Nephron (organoid): ENCODE results near the gene ZNF492.
"Not testable (repeated sequence)": the region's sequence is repeated elsewhere in the genome, so short reads cannot be mapped to it uniquely, and the experiment has no call there.

ENCODE experiments used
- H3K27ac Mint-ChIP-seq, 3 experiments: 2 replicates each; pipeline ENCODE4 v1.8.0; 2020; ENCODE audit warnings: mixed read lengths in 3 of 3, mild to moderate bottlenecking in 2 of 3, moderate library complexity in 1 of 3
- H3K27me3 Mint-ChIP-seq: 2 replicates; pipeline ENCODE4 v1.8.0; 2021; ENCODE audit warnings: low read depth, mild to moderate bottlenecking, moderate library complexity, mixed read lengths
- H3K36me3 Mint-ChIP-seq: 2 replicates; pipeline ENCODE4 v1.8.0; 2020; ENCODE audit warnings: low read depth, mixed read lengths
- H3K4me1 Mint-ChIP-seq: 2 replicates; pipeline ENCODE4 v1.8.0; 2020; ENCODE audit warnings: mixed read lengths
- H3K4me3 Mint-ChIP-seq, 3 experiments: 2 replicates each; pipeline ENCODE4 v1.8.0; 2020; ENCODE audit warnings: mild to moderate bottlenecking in 3 of 3, mixed read lengths in 3 of 3, moderate library complexity in 2 of 3
- H3K9me3 Mint-ChIP-seq: 2 replicates; pipeline ENCODE4 v1.8.0; 2020; ENCODE audit warnings: mixed read lengths
- TF ChIP-seq, protein P1 (sequence below), 3 experiments: fragments of 200-600 bp; sonication (generic); IDR thresholded peaks; one replicate each; pipeline ENCODE4 v1.5.0; 2021; ENCODE audit warnings: antibody characterized with exemption in 3 of 3; ENCODE audit not compliant: unreplicated experiment in 3 of 3

Gene ZNF492

DNA sequence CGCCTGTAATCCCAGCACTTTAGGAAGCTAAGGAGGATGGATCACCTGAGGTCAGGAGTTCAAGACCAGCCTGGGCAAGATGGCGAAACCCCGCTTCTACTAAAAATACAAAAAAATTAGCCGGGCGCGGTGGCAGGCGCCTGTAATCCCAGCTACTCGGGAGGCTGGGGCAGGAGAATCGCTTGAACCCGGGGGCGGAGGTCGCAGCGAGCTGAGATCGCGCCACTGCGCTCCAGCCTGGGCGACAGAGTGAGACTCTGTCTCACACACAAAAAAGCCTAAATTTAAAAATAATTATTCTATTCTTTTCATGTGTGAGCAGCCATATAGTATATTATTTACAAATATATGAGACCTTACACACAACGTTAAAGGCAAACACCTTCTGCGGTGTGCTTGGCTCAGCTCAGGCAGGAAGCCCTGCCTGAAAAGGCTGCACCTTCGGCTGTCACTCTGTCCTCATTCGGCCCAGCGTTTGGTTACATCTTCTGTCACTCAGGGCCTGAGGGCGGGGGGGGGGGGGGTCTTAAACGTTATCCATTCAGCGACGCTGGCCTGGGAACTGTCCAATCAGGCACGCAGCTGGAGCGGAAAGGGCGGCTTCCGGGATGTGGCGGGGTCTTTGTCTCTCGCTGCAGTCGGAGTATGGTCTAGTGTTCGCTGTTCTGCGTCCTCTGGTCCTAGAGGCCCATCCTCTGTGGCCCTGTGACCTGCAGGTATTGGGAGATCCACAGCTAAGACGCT is at the start of gene ZNF492:
Gene ZNF492 (plus strand): TSS at position 619 of the 744 bp plus-strand sequence. CDS start 19,076 bp downstream, outside the sequence.
- not testable (repeated sequence) for H3K36me3 Mint-ChIP-seq, H3K4me1 Mint-ChIP-seq

DNA sequence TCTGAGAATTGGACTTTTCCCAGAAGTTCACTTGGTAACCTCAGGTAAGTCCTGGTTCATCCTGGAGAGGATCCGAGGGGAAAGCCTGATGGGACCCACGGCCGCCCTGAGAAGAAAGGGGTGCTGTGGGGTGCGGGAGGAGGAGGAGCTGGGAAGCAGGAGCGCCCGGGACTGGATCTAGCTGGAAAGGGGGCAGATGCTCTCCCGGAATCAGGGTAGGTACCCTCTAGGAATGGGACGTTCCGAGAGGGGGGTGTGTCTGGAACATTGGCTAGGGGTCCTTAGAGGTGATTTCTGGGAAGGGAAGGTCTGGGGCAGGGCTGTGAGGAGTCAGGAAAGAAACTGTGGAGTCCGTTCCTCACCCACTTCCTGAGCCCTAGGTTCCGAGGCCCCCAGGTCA is 38.7 kb upstream of the ZNF492 start:
- no peak overlapping the region for H3K27ac Mint-ChIP-seq
- TF ChIP-seq, protein P1, sequence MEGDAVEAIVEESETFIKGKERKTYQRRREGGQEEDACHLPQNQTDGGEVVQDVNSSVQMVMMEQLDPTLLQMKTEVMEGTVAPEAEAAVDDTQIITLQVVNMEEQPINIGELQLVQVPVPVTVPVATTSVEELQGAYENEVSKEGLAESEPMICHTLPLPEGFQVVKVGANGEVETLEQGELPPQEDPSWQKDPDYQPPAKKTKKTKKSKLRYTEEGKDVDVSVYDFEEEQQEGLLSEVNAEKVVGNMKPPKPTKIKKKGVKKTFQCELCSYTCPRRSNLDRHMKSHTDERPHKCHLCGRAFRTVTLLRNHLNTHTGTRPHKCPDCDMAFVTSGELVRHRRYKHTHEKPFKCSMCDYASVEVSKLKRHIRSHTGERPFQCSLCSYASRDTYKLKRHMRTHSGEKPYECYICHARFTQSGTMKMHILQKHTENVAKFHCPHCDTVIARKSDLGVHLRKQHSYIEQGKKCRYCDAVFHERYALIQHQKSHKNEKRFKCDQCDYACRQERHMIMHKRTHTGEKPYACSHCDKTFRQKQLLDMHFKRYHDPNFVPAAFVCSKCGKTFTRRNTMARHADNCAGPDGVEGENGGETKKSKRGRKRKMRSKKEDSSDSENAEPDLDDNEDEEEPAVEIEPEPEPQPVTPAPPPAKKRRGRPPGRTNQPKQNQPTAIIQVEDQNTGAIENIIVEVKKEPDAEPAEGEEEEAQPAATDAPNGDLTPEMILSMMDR (IDR thresholded peaks at IDR 0.05; ENCODE audit: unreplicated experiment in 3 of 3): no peak
- no peak overlapping the region for H3K4me3 Mint-ChIP-seq
- H3K36me3 Mint-ChIP-seq: no peaks in the 10 kb centered on the region
- H3K9me3 Mint-ChIP-seq: peaks cover 62% of the 10 kb centered on the region
- no peaks in the 10 kb centered on the region for H3K27me3 Mint-ChIP-seq
- H3K4me1 Mint-ChIP-seq: no peaks in the 10 kb centered on the region

More for the DNA sequence above, at the start of gene ZNF492:
- peaks cover 21% of the 10 kb centered on the region for H3K9me3 Mint-ChIP-seq
- H3K27me3 Mint-ChIP-seq, H3K27ac Mint-ChIP-seq, H3K4me3 Mint-ChIP-seq: not testable (repeated sequence)

DNA sequence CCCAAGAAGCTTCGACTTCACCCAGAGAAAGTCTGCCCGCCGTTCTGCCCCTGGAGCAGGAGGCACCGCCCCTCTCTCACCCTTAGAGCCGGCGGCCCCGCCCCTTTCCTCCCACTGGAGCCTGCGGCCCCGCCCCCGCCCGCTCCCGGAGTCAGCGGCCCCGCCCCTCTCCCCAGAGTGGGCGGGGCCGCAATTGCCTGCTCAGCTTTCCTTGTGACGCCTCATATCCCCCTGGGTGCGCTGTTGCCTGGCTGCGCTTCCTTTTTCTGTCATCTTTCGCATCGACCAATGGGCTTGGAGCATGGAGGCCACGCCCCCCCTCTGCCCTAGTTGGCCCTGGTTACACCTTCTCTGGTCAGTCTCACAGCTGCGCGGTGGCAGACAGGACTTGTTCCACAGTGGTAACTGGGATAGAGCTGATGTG is 38.2 kb upstream of the ZNF492 start:
- no peak overlapping the region for H3K27ac Mint-ChIP-seq
- no peak overlapping the region for H3K4me3 Mint-ChIP-seq
- H3K36me3 Mint-ChIP-seq: no peaks in the 10 kb centered on the region
- TF ChIP-seq, protein P1 (IDR thresholded peaks at IDR 0.05; ENCODE audit: unreplicated experiment in 3 of 3): no peak
- no peaks in the 10 kb centered on the region for H3K27me3 Mint-ChIP-seq
- H3K4me1 Mint-ChIP-seq: no peaks in the 10 kb centered on the region
- H3K9me3 Mint-ChIP-seq: peaks cover 58% of the 10 kb centered on the region

DNA sequence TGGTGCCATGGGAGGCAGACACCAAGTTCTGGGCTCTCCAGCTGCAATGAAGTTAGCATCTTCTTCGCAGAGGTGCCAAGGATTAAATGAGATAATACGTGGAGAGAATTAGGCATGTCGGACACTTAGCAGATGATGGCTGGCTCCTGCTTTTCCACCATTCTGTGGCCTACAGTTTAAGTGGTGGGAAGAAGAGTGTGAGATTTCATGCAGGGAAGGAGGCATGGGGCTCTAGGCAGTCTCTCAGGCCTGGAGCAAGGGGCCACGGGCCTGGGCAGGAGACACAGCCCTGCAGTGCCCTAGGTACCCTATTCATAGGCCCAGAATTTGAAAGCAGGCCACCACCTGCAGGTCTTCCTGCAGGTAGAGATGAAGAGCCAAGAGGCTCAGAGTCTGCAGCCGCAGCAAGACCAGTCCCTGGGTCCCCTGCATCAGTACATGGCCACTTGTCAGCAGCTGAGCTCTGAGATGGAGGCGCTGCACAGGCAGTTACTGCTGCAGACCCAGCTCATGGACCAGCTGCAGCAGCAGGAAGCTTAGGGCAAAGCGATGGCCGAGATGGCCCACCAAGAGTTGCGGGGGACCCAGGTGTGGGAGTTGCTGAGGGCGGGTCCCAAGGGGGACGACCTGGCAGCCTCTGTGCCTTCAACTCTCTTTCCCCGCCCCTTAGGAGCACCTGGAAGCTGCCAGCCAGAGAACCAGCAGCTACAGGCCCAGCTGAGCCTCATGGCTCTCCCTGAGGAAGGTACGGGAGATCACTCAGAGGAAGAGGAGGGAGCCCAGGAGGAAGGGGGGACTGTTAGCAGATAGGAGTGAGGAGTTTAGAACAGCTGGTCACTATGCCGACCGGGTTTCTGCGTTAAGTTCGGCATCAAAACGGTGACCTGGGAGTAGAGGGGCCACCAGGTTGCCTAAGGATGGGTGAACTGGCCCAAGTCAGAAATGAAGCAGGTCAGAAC is 33.2 kb upstream of the ZNF492 start:
- no peaks in the 10 kb centered on the region for H3K27me3 Mint-ChIP-seq
- no peak overlapping the region for H3K27ac Mint-ChIP-seq
- no peak overlapping the region for H3K4me3 Mint-ChIP-seq
- H3K36me3 Mint-ChIP-seq: no peaks in the 10 kb centered on the region
- TF ChIP-seq, protein P1 (IDR thresholded peaks at IDR 0.05; ENCODE audit: unreplicated experiment in 3 of 3): no peak
- no peaks in the 10 kb centered on the region for H3K4me1 Mint-ChIP-seq
- peaks cover 39% of the 10 kb centered on the region for H3K9me3 Mint-ChIP-seq

DNA sequence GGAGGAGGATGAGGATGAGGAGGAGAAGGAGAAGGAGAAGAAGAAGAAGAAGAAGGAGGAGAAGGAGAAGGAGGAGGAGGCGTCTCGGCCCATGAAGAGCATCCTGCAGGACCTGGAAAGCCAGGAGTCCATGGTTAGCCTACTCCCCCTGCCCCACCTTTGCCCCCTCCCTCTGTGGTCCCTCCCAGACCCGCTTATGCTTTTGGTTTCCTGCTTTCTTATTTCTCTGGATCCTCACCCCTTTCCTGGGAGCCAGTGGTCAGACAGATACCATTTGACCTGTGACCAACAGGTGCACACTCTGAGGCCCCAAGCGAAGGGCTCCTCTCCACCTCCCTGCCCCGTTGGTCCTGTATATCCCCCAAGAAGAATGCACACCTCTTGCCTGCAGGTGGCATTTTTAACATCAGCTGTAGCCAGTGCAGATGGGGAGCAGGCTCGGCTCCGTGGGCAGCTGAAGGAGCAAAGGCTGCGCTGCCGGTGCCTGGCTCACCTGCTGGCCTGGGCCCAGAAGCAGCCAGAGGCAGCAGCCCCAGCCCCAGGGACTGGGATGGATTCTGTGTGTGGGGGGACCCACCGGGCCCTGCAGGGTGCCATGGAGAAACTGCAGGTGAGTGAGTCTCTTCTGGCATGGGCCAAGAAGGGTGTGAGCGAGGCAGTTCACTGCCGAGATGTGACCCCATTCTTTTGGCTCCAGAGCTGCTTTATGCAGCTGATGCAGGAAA is 32.1 kb upstream of the ZNF492 start:
- Mint-ChIP-seq H3K9me3 (peaks cover 47% of the 10 kb centered on the region), H3K36me3 (peaks cover 7% of the 10 kb centered on the region)

More for the DNA sequence above, 32.1 kb upstream of the ZNF492 start:
- no peak overlapping the region for H3K4me3 Mint-ChIP-seq
- no peaks in the 10 kb centered on the region for H3K4me1 Mint-ChIP-seq
- TF ChIP-seq, protein P1 (IDR thresholded peaks at IDR 0.05; ENCODE audit: unreplicated experiment in 3 of 3): no peak
- no peaks in the 10 kb centered on the region for H3K27me3 Mint-ChIP-seq
- no peak overlapping the region for H3K27ac Mint-ChIP-seq
